NCI-H774 (cell line): ENCODE data around the gene NDP.

Experiments
- DNase-seq: peaks from one replicate; lab custom pipeline; 2025; lab: John Stamatoyannopoulos, UW

NDP gene

GRCh38 chrX:43973249-43974099 is at the start of gene NDP:
Gene NDP (minus strand): TSS chrX:43973390. CDS start chrX:43958645, 14,745 bp downstream.
- DNase-seq, result no peak

DNA sequence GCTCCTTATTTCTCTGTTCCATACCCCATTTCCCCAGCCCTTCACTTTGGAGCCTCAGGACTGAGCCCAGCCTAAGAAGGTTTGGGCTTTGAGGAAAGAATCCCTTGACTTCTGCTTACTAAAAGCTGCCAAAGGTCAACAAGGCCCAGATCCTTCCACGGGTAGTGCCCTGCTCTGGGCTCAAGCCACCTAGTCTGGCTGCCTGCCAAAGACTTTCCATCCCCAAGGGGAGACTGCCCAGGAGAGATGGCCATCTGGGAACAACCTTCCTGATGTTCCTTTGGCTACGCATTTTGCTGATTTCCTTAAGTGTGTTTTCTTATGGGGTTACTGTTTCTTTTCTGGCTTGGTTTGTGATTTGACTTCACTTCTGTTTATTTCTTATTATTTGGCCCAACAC is 49.8 kb upstream of the NDP start:
- DNase-seq, result no peak

GRCh38 chrX:44020693-44021092 is 47.5 kb upstream of the NDP start:
- DNase-seq, result no peak

DNA sequence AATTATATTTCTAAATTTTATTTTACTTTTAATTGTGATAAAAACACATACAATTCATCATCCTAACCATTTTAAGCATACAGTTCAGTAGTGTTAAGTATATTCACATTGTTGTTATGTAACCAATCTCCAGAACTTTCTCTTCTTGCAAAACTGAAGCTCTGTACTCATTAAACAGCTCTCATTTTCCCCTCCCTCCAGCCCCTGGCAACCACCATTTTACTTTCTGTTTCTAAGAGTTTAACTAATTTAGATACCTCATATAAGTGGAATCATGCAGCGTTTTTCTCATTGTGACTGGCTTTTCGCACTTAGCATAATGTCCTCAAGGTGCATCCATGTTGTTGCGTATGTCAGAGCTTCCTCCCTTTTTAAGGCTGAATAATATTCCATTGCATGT is 46.7 kb upstream of the NDP start:
- DNase-seq, result no peak

DNA sequence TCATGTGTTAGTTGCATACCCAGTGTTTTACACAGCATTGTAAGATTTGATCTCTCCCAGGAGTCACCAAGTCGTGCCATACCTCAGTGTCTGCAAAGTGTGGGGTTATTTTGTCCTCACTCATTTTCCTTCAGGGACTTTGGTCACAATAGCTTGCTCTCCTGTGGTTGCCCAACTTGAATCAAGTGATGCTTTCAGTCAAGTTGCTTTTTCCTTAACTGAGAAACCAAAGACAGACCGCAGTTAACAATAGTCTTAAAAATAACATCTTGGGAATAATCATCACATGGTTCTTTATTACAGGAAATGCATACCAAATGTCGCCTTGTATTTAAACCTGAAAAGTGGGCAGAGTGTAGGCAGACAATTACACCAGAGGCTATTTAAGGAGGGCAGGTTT is 44.5 kb upstream of the NDP start:
- no peak for DNase-seq

- no peak for DNase-seq
These were observed 43.7 kb upstream of the NDP start for GRCh38 chrX:44016906-44017305.

DNA sequence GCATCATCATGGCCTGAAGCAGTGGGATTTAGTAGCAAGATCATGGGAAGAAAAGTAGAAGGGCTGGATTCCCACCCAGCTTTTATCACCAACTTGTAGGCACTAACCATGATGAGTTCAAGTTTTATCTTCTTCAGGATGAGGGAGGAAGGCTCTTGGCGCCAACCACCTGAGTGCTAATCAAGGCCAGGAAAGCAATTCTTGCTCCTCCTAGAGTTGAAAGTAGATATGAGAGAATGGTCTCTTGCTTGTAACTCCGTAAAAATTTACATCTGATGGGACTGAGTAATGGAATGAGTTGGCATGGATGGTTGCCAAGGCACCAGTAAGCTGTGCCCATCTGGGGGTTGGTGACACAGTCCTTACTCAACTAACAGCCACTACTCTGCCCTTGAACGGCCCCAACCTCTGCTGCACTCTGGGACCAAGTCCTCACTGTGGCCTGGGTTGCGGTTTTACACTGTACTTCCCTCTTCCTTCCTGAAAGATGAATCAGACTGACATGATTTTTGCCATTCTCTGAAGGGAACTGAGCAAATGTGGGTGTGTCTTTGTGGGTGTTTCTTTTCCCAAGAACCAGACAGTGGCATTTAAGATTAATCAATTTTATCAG is 39.4 kb upstream of the NDP start:
- DNase-seq, result no peak

GRCh38 chrX:44011506-44011905 is 38.3 kb upstream of the NDP start:
- no peak for DNase-seq

DNA sequence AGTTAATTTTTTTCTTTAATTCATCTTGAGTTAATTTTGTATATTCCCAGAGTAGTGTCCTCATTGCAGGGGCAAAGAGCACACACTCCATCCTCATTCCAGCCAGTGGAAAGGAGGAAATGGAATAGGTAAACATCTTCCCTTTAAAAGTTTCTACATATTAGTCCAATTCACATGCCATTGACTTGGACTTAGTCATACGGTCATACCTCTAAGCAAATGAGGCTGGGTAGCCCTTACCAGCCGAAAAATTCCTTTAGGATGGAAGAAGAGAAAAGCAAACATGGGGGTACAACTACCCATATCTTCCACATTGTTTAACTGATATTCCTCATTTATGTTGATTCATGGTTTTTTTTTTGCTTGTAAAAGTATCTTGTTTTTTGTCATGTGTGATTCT is 37.4 kb upstream of the NDP start:
- DNase-seq, result no peak

DNA sequence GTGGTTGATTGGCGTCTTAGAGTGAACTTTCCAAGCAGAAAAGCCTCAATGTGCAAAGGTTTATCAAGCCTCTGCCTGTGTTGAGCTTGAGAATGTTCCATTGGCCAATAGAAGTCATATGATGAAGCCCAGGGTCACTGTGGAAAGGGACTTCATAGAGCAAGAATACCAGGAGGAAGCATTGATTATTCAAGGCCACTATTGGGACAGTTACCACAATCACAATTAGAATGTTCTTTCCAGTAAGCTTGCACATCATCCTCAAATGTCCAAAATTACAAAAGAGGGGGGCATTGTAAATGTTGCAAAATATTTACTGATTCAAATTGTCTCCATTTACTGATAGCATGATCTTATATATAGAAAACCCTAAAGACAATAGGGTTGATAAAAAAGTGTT is 32.9 kb upstream of the NDP start:
- DNase-seq, result no peak

DNA sequence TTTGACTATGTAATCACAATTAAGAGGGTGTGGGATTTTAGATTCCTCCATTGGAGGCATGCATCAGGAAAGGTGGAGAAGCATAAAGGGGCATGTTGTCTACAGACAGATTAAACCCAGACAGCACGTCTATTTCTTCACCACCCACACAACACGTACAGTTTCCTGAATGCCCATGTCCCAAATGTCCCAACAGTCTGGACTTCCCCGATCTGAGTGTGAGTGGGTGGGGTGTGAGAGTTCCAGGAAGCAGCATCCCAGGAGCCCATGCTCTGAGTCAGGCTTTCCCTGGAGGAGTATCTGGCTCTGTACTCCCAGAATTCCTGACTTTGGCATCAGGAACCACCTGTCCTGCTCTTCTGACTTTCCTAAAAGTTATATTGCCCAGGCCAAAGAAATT is 30.8 kb upstream of the NDP start:
- DNase-seq, result no peak

DNA sequence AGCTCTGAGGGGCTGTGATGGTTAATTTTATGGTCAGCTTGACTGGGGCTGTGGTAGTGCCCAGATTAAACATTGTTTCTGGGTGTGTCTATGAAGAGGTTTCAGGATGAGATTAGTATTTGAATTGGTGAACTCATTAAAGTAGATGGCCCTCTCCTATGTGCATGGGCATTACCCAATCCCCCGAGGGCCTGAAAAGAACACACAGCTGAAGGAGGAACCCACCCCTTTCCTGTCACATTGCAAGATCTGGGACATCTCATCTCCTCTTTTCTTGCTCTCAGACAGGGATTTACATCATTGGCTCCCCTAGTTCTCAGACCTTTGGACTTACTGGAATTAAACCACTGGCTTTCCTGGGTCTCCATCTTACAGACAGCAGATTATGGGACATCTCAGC is 29.4 kb upstream of the NDP start:
- no peak for DNase-seq

DNA sequence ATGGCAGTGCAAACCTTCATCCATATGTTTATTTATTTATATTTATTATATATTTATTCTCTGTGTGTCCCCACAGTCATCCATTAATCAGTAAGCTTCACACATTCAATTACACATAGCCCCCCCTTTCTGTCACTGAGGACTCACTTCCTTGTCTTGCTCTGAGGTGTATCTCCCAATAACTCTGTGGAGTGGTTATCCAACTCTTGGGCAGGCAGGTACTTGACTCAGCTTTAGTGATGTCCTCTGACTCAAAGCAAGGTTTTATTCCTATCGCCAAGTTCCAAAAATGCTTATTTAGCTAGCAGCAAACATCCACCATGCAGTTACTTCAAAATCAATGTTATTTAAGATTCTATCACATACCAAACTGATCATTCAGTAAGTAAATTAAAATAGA is 25.2 kb upstream of the NDP start:
- no peak for DNase-seq

- DNase-seq, result no peak
These were observed 23.3 kb upstream of the NDP start for GRCh38 chrX:43996491-43996890.

- DNase-seq, result no peak
These were observed 12.9 kb upstream of the NDP start for GRCh38 chrX:43986083-43986482.

DNA sequence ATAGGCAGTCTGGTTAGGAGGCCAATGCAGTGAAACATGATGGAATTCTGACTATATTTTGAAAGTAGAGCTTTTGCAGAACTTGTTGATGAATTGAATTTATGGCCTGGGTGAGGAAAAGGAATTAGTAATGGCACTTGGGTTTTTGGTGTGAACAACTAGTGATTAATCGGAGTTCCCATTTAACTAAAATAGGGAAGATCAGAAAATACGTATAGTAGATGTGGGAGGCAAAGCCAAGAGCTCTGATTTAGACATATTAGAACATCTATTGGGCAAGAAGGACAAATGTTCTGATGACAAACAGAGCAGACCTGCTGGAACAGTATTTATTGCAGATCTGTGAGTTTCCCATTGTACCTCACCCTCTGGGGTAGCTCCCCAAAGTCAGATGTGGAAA is 12.3 kb upstream of the NDP start:
- DNase-seq, result no peak

GRCh38 chrX:43978226-43978625 is 5.0 kb upstream of the NDP start:
- no peak for DNase-seq

DNA sequence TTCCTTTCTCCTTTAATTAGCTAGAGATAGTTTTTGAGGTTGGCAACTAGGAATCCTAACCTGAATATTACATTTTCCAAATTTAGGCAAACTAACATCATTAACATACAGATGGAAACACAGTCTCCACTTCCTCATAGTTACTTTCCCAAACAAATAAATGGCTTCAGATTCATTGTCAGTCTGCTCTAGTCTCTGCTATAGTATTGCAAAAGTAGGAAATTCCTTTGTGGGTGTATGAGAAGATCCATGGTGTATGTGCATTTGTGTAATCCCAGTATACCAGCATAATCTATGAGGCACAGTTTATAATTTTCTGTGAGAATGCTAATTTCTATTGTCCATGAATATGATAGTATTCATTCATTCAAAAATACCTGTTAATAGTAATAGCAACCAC is 3.0 kb upstream of the NDP start:
- DNase-seq, result no peak

DNA sequence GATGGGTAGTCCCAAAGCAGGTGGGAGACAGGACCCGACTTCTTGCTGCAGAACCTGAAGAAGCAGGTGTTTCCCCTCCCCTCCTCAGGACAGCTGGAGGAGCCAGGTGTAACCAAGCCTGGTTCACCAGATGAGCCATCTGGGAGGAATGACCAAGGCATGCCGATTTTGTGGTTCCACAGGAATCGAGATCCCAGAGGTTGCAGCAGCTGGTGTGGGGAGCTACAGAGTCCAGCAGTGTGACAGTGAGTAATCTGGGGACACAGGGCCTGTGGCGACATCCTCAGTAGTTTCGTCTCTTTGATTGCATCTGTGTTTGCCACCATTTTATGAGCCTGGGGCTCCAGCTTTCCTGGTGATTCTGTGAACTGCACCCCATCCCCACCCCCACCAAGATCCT is 2.6 kb upstream of the NDP start:
- DNase-seq, result no peak

DNA sequence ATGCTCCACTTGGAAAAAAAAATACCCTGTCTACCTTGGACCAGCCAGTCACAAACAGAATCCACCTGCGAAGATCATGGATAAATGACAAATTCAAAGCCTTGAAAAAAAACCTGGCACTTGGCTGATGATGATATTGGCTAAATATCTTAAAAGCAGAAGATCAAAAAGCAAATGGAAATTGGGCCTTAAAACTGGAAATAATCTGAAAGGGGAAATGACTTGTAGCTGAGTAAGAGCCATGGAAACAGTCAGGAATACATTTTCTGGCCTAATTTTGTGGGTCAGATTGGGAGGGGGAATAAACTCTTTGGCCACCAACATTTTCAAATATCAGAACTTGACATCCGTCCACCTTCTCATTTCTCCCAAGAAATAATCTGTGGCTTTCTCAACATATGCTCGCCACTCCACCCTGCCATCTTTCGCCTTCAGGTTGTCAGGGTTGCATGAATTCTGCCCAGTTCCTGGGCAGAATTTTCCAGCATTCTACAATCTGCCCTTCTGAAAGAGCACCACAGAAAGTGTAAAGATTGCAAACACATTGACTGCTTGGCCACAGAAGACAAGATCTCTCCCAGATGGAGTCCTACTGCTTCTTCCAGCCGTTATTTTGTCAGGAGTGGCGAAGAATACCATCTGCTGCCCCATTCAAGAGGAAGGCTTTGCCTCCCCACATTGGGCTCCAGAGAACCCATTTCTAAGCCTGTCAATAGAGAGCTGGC is 1.7 kb upstream of the NDP start:
- no peak for DNase-seq

GRCh38 chrX:43974100-43974475 is 898 bp upstream of the NDP start:
- DNase-seq, result no peak

DNA sequence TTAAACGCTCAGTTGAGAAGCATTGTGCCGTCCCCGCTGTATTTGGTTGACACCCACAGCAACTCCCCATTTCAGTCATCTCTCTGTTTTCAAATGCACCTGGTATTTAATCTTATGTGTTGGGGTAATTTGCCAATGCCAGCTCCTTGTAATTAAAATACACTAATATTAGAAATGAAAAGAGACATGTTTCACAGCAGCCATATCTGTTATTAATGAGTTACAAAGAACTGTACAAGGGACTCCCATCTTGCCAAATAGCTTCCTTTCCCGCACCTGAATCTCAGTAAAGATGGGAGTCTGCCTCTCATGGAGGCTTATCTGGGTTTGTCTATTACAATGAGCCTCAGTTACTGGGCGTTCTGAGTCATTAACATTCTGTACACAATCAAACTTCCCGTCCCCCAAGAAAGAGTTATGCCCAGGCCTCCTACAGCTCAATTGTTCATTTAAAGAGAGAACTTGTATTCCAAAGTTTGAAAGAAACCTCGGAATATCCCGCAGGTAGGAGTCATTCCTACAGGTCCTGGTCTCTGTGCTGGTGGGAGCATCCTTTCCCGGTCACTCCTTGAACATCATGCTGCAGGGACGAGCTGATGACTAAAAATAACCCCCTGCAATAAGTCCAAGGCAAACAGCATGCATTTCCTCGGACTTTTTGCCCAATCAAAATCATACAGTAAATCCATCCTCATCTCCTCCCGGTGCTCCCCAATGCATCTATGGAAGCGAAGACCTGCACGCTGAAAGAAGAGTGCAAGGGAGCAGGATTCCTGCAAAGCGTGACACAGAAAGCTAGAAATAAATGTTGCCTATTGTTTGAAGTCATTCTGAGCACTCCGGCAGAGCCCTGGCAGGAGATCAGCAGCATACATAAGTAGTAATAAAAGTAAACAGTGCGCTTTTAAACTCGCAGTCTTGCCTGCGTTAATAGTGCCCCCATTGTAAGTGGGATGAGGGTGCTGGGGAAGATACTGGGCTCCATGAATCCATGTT is 926 bp downstream of the NDP start:
- no peak for DNase-seq
